GM23338 (cell line): Measurements from ENCODE around the gene B4GALT6. TPM values are rescaled to one million over a fixed set of nuclear protein-coding genes. Genes with fewer than 3 reads are reported as not detected.

Experiments used
- ATAC-seq: fragments of 200-7000 bp; cut with Tn5 transposase; 3 replicates; pipeline ENCODE4 v1.9.1; 2020
- DNase-seq: peaks from one replicate; pipeline ENCODE4 v3.0.0-alpha.2; 2015; ENCODE audit warnings: low spot score
- H2AFZ ChIP-seq: fragments of 200-600 bp; sonication (generic); 2 replicates; pipeline ENCODE4 v1.8.0; 2016; ENCODE audit warnings: antibody characterized with exemption, mild to moderate bottlenecking, moderate library complexity
- H3F3A ChIP-seq: fragments of 200-600 bp; sonication (generic); replicated peaks from 2 replicates; pipeline ENCODE4 v1.8.0; 2017; ENCODE audit warnings: antibody characterized with exemption, mixed run types, low read depth
- H3K27ac ChIP-seq: fragments of 200-600 bp; sonication (generic); 2 replicates; pipeline ENCODE4 v1.6.1; 2016; ENCODE audit warnings: low read depth
- H3K27me3 ChIP-seq: fragments of 200-600 bp; sonication (generic); 2 replicates; pipeline ENCODE4 v1.8.0; 2016; ENCODE audit warnings: mild to moderate bottlenecking, mixed run types, moderate library complexity; ENCODE audit not compliant: insufficient read depth
- H3K36me3 ChIP-seq: fragments of 200-600 bp; sonication (generic); 2 replicates; pipeline ENCODE4 v1.8.0; 2016; ENCODE audit warnings: mild to moderate bottlenecking; ENCODE audit not compliant: insufficient read depth
- H3K4me1 ChIP-seq: fragments of 200-600 bp; sonication (generic); 2 replicates; pipeline ENCODE4 v1.8.0; 2016; ENCODE audit warnings: mild to moderate bottlenecking, moderate library complexity; ENCODE audit not compliant: insufficient read depth
- H3K4me2 ChIP-seq: fragments of 200-600 bp; sonication (generic); 2 replicates; pipeline ENCODE4 v1.7.1; 2017; ENCODE audit warnings: mixed run types
- H3K4me3 ChIP-seq: fragments of 200-600 bp; sonication (generic); 2 replicates; pipeline ENCODE4 v1.6.1; 2016; ENCODE audit warnings: mixed run types
- H3K79me2 ChIP-seq: fragments of 200-600 bp; sonication (generic); replicated peaks from 2 replicates; pipeline ENCODE4 v1.8.0; 2017; ENCODE audit warnings: mild to moderate bottlenecking; ENCODE audit not compliant: insufficient read depth
- H3K9me2 ChIP-seq: fragments of 200-600 bp; sonication (generic); 2 replicates; pipeline ENCODE4 v1.8.0; 2017; ENCODE audit not compliant: insufficient read depth
- H4K20me1 ChIP-seq: fragments of 200-600 bp; sonication (generic); replicated peaks from 2 replicates; pipeline ENCODE4 v1.8.0; 2017; ENCODE audit warnings: mild to moderate bottlenecking; ENCODE audit not compliant: insufficient read depth
- H3K27ac Mint-ChIP-seq: 2 replicates; pipeline ENCODE4 v1.8.0; 2020; ENCODE audit warnings: inconsistent platforms, mild to moderate bottlenecking, moderate library complexity, mixed read lengths
- H3K27me3 Mint-ChIP-seq: 3 replicates; pipeline ENCODE4 v1.8.0; 2022; ENCODE audit warnings: low read depth, mild to moderate bottlenecking, moderate library complexity, mixed read lengths, inconsistent platforms; ENCODE audit not compliant: insufficient read depth, poor library complexity
- H3K36me3 Mint-ChIP-seq: 3 replicates; pipeline ENCODE4 v1.8.0; 2021; ENCODE audit warnings: low read depth, mild to moderate bottlenecking, inconsistent platforms, moderate library complexity, mixed read lengths
- H3K4me1 Mint-ChIP-seq: 3 replicates; pipeline ENCODE4 v1.8.0; 2020; ENCODE audit warnings: mild to moderate bottlenecking, inconsistent platforms, mixed read lengths
- H3K4me3 Mint-ChIP-seq: 3 replicates; pipeline ENCODE4 v1.8.0; 2021; ENCODE audit warnings: moderate library complexity, mild to moderate bottlenecking, inconsistent platforms, mixed read lengths
- H3K9me3 Mint-ChIP-seq: 3 replicates; pipeline ENCODE4 v1.8.0; 2020; ENCODE audit warnings: moderate library complexity, mild to moderate bottlenecking, inconsistent platforms, mixed read lengths
- CREB1 ChIP-seq: fragments of 250-450 bp; sonication (Bioruptor Pico); IDR thresholded peaks from 2 replicates; pipeline ENCODE4 v1.5.0; 2020; ENCODE audit warnings: low read depth, mild to moderate bottlenecking, moderate library complexity
- CTCF ChIP-seq, 2 experiments: fragments of 200-600 bp in 1 of 2; sonication (generic) in 1 of 2; conservative IDR thresholded peaks; 2 replicates each; pipeline versions ENCODE4 v1.5.1 to v1.6.1; 2016 to 2017; ENCODE audit warnings: antibody characterized with exemption in 2 of 2, low read depth in 2 of 2, mild to moderate bottlenecking in 2 of 2, moderate library complexity in 1 of 2
- ETS1 ChIP-seq: IDR thresholded peaks from 2 replicates; pipeline ENCODE4 v1.6.1; 2016; ENCODE audit warnings: antibody characterized with exemption
- EZH2 ChIP-seq: fragments of 200-600 bp; sonication (generic); IDR thresholded peaks from one replicate; pipeline ENCODE4 v1.8.0; 2017; ENCODE audit warnings: antibody characterized with exemption, mild to moderate bottlenecking, low read depth; ENCODE audit not compliant: unreplicated experiment
- EZH2phosphoT487 ChIP-seq: fragments of 200-600 bp; sonication (generic); IDR thresholded peaks from one replicate; pipeline ENCODE4 v1.8.1; 2018; ENCODE audit warnings: antibody characterized with exemption; ENCODE audit not compliant: unreplicated experiment
- JUNB ChIP-seq: IDR thresholded peaks from one replicate; pipeline ENCODE4 v1.6.1; 2016; ENCODE audit warnings: antibody characterized with exemption; ENCODE audit not compliant: unreplicated experiment
- NANOG ChIP-seq: IDR thresholded peaks from 2 replicates; pipeline ENCODE4 v1.6.1; 2016; ENCODE audit warnings: antibody characterized with exemption, borderline replicate concordance
- POLR2AphosphoS5 ChIP-seq: IDR thresholded peaks from 2 replicates; pipeline ENCODE4 v1.6.1; 2016; ENCODE audit warnings: antibody characterized with exemption, low read depth
- REST ChIP-seq: IDR thresholded peaks from one replicate; pipeline ENCODE4 v1.6.1; 2018; ENCODE audit warnings: antibody characterized with exemption; ENCODE audit not compliant: unreplicated experiment
- STAT1 ChIP-seq: IDR thresholded peaks from one replicate; pipeline ENCODE4 v1.6.1; 2016; ENCODE audit warnings: antibody characterized with exemption; ENCODE audit not compliant: unreplicated experiment
- ZNF114 ChIP-seq: fragments of 250-450 bp; sonication (Bioruptor Pico); IDR thresholded peaks from 2 replicates; pipeline ENCODE4 v1.5.0; 2020; ENCODE audit warnings: mild to moderate bottlenecking, moderate library complexity
- ZNF331 ChIP-seq: fragments of 250-450 bp; sonication (Bioruptor Pico); IDR thresholded peaks from 2 replicates; pipeline ENCODE4 v1.5.0; 2020; ENCODE audit warnings: low read depth, mild to moderate bottlenecking, moderate library complexity
- ZNF462 ChIP-seq: fragments of 250-450 bp; sonication (Bioruptor Pico); IDR thresholded peaks from 2 replicates; pipeline ENCODE4 v1.5.0; 2020; ENCODE audit warnings: mild to moderate bottlenecking, moderate library complexity
- polyA plus RNA-seq: library from polyadenylated mRNA; unstranded; fragments of >200 nt; fragmentation: Nextera tagmentation; extraction: Ambion mirVana; gene quantifications from 2 replicates; pipeline ENCODE4 v1.2.1, GENCODE V29; 2016
- total RNA-seq: library from RNA; depleted of rRNA; stranded (reverse); fragments of >200 nt; shearing (Covaris generic); gene quantifications from 2 replicates; pipeline ENCODE4 v1.2.3, GENCODE V29; 2014

B4GALT6 gene
- total and polyA plus RNA-seq, 2 experiments from 2014 or later, result 14.8 to 33.8 TPM

- H3K79me2 ChIP-seq, result no peaks in the 10 kb centered on the region
- H3K27me3 ChIP-seq, result no peaks in the 10 kb centered on the region
- no peaks in the 10 kb centered on the region for H3K36me3 Mint-ChIP-seq
- H3K4me1 Mint-ChIP-seq, result peaks cover 26% of the 10 kb centered on the region; the same call in 2 of the 3 replicates
- H3K4me2 ChIP-seq, result no peak overlapping the region
- H3F3A ChIP-seq, result no peaks in the 10 kb centered on the region
- no peaks in the 10 kb centered on the region for H4K20me1 ChIP-seq
- H3K36me3 ChIP-seq, result no peaks in the 10 kb centered on the region
- no peaks in the 10 kb centered on the region for H3K27me3 Mint-ChIP-seq
- H3K27ac ChIP-seq, result no peak overlapping the region
- no peak overlapping the region for H3K4me3 Mint-ChIP-seq
- ATAC-seq (no peak), DNase-seq (no peak)
- H3K27ac Mint-ChIP-seq, result no peak overlapping the region
- H3K9me2 ChIP-seq, result no peaks in the 10 kb centered on the region
- H3K4me1 ChIP-seq, result peaks cover 10% of the 10 kb centered on the region; the same call in 1 of the 2 replicates
- peak overlapping the region; percentile 64; the same call in 1 of the 2 replicates for H2AFZ ChIP-seq
- no peaks in the 10 kb centered on the region for H3K9me3 Mint-ChIP-seq
- TF ChIP-seq ZNF462 (no peak), POLR2AphosphoS5 (no peak), ETS1 (no peak), ZNF331 (CRISPR knock-in tag) (no peak), NANOG (no peak), ZNF114 (CRISPR knock-in tag) (no peak), STAT1 (no peak), REST (no peak), CREB1 (CRISPR knock-in tag) (no peak), EZH2 (no peak), CTCF (conservative IDR thresholded peaks at IDR 0.05; ENCODE audit: low read depth in 2 of 2) (no peak), EZH2phosphoT487 (no peak), JUNB (no peak)
- H3K4me3 ChIP-seq, result no peak overlapping the region
These were observed 72.3 kb downstream of the B4GALT6 start for GRCh38 chr18:31612124-31612523.
